ENCODE measurements around the gene A2ML1.
A peak's percentile ranks its signal among the peaks of the same experiment; 100 is the strongest.
"Not testable (repeated sequence)": the region's sequence is repeated elsewhere in the genome, so short reads cannot be mapped to it uniquely, and the experiment has no call there.

The A2ML1 gene

DNA sequence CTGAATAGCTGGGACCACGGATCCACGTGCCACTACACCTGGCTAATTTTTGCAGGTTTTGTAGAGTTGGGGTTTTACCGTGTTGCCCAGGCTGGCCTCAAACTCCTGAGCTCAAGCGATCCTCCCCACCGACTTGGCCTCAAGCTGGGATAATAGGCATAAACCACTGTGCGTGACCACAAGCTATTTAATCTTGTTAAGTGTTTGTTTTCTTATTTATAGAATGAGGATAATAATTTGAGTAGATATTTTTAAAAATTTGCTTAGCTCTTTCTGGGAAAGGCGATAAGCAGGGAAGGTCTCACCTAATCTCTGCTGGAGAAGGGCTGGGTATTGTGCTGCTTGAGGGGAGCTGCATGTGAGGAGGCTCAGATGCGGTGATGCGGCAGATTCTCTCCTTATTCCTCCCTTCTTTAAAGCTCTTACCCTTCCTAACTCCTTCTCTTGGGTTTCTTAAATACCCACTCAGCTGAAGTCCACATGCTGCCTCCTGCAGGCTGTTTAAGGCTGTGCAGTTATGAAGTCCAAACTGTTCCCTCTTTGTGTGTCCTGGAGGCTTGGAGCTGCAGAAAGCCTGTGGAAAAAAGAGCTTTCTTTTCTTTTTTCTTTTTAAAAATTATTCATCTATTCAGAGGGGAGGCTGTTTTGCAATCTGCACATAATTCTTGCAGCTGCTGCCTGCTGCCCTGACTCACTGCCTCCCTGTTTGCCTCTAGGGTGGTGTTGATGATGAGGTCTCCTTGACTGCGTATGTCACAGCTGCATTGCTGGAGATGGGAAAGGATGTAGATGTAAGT lies 37.9 kb downstream of the A2ML1 start:
- DNase-seq = peak; percentile 42

- no peak for DNase-seq
Observed at GRCh38 chr12:8866429-8866828, 44.0 kb downstream of the A2ML1 start.

DNA sequence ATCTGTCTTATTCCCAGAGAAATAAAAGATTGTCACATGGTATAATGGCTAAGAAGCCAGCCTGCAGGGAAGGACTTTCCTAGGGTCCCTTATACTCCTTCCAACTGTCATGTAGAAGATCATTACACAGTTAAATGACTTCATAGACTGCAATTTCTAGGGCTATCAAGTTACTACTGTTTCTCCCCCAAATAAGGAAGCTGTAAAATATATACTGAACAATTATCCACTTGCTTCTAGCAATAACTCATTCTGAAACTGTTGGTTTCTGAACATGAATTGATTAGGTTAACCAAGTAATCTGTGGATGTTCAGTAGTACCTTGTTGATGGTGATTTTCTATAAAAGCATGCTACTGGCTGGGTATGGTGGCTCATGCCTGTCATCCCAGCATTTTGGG lies 44.6 kb downstream of the A2ML1 start:
- DNase-seq = no peak

DNA sequence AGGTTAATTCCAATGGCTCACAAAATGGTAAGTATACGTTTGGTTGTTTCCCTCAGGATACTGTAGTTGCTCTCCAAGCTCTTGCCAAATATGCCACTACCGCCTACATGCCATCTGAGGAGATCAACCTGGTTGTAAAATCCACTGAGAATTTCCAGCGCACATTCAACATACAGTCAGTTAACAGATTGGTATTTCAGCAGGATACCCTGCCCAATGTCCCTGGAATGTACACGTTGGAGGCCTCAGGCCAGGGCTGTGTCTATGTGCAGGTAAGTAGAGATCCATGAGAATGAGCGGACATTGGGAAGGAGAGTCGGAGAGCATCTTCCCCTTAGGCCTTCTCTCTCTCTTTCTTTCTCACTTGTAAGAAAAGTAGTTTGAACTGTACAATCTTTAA lies 45.4 kb downstream of the A2ML1 start:
- no peak for DNase-seq

DNA sequence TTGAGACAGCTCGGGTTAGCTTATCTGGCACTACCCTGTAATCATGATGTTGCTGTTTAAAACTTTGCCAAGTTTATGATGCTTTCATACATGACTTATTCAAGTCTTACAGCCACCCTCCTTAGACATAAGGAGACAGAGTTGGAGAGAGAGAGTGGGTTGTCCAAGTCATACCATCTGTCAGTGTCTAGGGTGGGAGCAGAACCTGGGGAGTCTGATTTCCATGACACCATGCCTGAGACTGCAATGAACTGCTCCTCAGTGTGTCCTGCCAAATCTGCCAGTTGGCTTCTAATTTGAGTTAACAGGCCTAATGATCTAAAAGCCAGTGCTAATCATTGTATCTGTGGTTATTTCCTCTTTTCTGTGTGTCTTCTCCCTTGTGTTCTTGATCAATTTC lies 48.2 kb downstream of the A2ML1 start:
- DNase-seq = no peak

GRCh38 chr12:8871068-8871467 lies 48.6 kb downstream of the A2ML1 start:
- no peak for DNase-seq

- DNase-seq = no peak
Observed at GRCh38 chr12:8876887-8877286, 54.5 kb downstream of the A2ML1 start.

- no peak for DNase-seq
Observed at GRCh38 chr12:8886502-8887284, 64.3 kb downstream of the A2ML1 start.

GRCh38 chr12:8887285-8887715 lies 64.9 kb downstream of the A2ML1 start:
- DNase-seq = no peak

GRCh38 chr12:8890313-8891085 lies 68.1 kb downstream of the A2ML1 start:
- DNase-seq = peak; percentile 66

GRCh38 chr12:8891976-8892375 lies 69.6 kb downstream of the A2ML1 start:
- no peak for DNase-seq

DNA sequence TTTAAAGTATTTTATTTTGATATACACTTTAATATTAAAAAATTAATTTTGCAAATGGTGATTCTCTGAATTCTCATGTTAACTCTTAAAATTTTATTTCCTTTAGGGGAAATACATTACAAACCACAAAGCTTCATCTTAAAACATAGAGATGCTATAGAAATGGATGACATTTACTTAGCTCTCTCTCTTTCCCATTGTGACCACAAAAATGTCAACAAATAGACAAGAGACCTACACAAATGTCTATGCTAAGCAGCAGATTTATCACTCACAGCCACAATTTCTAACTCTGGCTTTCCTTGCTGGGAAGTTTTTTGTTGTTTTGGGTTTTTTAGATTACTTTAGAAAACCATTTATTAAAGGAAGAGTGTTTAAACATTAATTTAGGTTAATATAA lies 72.0 kb downstream of the A2ML1 start:
- no peak for DNase-seq

- no peak for DNase-seq
Observed at GRCh38 chr12:8894986-8895385, 72.6 kb downstream of the A2ML1 start.

- no peak for DNase-seq
Observed at GRCh38 chr12:8897081-8897480, 74.7 kb downstream of the A2ML1 start.

DNA sequence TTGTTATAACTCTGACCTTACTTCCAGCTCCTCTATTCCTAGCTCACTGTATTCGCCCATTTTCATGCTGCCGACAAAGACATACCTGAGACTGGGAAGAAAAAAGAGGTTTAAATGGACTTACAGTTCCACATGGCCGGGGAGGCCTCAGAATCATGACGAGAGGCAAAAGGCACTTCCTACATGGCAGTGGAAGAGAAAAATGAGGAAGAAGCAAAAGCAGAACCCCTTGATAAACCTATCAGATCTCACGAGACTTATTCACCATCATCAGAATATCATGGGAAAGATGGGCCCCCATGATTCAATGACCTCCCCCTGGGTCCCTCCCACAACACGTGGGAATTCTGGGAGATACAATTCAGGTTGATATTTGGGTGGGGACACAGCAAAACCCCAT lies 77.4 kb downstream of the A2ML1 start:
- DNase-seq = no peak

GRCh38 chr12:8902703-8903102 lies 80.3 kb downstream of the A2ML1 start:
- DNase-seq = not testable (repeated sequence)

DNA sequence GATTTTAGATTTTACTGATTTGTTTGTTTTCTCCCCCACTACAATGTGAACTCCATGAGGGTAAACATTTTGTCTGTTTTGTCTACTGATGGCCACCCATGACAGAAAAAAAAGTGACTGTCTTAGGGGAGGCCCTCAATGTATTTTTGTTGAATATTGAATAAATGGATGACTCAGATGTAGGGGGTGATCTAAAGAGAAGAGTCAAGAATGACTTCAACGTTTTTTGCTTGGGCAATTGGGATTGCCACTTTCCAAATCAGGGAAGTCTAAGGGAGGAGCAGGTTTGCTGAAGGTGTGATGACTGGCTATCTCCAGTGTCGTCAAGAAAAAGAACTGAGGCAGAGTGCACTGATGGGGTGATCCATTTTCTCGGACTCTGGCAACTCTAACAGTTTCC lies 81.2 kb downstream of the A2ML1 start:
- no peak for DNase-seq

DNA sequence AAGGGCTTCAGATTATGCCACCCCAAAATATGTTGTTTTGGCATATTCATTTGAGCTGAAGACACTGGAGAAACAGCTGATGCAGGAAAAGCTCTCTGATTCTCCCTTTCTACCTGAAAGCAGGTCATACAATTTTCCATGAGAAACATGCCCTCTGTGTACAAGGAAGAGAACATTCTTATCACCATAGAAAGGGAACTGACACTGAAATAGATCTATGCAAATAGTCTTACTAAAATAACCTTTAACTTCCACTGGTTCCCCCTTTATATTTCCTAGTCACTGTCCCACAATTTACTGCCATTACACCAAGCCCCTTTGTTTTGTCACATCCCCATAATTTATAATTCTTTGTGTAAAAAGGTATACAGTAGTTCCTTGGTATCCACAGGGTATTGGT lies 82.2 kb downstream of the A2ML1 start:
- no peak for DNase-seq

- no peak for DNase-seq
Observed at GRCh38 chr12:8905546-8905945, 83.1 kb downstream of the A2ML1 start.

- no peak for DNase-seq
Observed at GRCh38 chr12:8906266-8907180, 84.1 kb downstream of the A2ML1 start.

DNA sequence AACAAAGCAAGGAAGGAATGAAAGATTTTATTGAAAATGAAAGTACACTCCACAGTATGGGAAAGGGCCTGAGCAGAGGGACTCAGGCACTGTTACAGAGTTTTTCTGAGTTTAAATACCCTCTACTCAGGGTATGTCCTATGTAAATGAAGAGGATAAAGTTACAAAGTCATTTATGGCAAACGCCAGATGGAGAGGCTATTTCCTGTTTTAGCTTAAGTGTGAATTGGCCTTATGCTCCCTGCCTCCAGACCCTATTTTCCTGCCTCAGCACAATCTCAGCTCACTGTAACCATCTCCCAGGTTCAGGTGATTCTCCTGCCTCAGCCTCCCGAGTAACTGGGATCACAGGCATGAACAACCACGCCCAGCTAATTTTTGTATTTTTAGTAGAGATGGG lies 85.1 kb downstream of the A2ML1 start:
- DNase-seq = no peak

DNA sequence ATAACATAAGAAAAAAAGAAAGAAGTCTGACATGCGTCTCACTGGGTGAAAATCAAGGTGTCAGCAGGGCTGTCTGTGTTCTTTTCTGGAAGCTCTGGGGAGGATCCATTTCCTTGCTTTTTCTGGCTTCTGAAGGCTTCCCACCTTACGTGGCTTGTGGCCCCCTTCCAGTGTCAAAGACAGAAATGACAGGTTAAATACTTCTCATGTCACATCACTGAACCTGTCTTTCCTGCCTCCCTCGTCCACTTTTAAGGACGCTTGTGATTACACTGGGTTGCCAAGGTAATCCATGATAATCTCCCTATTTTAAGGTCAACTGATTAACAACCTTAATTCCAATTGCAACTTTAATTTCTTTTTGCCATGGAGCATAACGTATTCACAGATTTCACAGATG lies 87.3 kb downstream of the A2ML1 start:
- DNase-seq = no peak

Measured in midbrain (tissue), 1 donor.